GM10248 (cell line): Measurements from ENCODE around the gene SMIM5.
A peak's percentile ranks its signal among the peaks of the same experiment; 100 is the strongest.

Experiments
- CTCF ChIA-PET: fragments of 300-600 bp; sonication (Branson Sonifier 250); formaldehyde crosslinking; extraction: SDS; loops from one replicate; lab custom pipeline; 2021; ENCODE audit warnings: antibody characterized with exemption; lab: Yijun Ruan, JAX
- POLR2A ChIA-PET: fragments of 350-650 bp; sonication (Branson Sonifier 250); formaldehyde crosslinking; extraction: SDS; loops from one replicate; lab custom pipeline; 2020; ENCODE audit warnings: antibody characterized with exemption; lab: Yijun Ruan, JAX
- DNase-seq: peaks from one replicate; pipeline ENCODE4 v3.0.0; 2012; ENCODE audit errors: extremely low spot score
- TF ChIP-seq, protein P1 (sequence below): IDR thresholded peaks from 2 replicates; pipeline ENCODE4 v1.5.1; 2012; ENCODE audit warnings: mild to moderate bottlenecking, low read depth; ENCODE audit errors: extremely low read depth, missing control alignments, control extremely low read depth

The SMIM5 gene

DNA sequence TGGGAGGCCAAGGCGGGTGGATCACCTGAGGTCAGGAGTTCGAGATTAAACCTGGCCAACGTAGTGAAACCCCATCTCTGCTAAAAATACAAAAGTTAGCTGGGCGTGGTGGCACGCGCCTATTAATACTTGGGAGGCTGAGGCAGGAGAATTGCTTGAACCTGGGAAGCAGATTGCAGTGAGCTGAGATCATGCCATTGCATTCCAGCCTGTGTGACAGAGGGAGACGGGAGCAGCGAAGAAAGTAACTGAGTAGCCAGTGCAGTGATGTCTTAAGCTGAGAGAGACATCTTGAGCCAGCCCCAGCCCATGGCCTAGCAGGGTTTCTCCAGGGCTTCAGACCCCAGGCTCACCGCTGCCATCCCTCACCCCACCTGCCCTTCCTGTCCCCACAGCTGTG lies 9.8 kb upstream of the SMIM5 start:
- TF ChIP-seq, protein P1, sequence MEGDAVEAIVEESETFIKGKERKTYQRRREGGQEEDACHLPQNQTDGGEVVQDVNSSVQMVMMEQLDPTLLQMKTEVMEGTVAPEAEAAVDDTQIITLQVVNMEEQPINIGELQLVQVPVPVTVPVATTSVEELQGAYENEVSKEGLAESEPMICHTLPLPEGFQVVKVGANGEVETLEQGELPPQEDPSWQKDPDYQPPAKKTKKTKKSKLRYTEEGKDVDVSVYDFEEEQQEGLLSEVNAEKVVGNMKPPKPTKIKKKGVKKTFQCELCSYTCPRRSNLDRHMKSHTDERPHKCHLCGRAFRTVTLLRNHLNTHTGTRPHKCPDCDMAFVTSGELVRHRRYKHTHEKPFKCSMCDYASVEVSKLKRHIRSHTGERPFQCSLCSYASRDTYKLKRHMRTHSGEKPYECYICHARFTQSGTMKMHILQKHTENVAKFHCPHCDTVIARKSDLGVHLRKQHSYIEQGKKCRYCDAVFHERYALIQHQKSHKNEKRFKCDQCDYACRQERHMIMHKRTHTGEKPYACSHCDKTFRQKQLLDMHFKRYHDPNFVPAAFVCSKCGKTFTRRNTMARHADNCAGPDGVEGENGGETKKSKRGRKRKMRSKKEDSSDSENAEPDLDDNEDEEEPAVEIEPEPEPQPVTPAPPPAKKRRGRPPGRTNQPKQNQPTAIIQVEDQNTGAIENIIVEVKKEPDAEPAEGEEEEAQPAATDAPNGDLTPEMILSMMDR = no peak
- CTCF ChIA-PET = interaction anchor here (1.0 to 29.8 kb wide), 6 partner anchors 11 to 126 kb away, joined by 3 to 856 read pairs (median 50); partner anchors contain the start of gene SMIM5
- POLR2A ChIA-PET = no interaction called here
- DNase-seq = no peak

DNA sequence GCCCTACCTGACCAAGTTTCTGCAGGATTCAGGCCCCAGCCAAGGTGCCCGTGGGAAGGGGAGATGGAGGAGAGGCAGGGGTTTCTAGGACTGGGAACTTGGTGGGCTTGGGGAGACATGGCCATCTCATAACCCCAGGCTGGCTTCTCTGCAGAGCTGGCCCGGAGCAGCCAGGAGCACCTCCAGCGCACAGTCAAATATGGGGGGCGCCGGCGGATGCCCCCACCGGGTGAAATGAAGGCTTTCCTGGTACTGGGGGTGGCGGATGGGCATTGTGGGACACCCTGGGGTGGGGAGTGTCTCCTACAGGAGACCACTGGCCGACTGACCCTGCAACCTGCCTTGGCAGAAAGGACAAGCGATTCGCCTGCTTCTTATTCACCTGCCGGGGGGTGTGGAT lies 9.2 kb upstream of the SMIM5 start:
- ChIA-PET POLR2A (no interaction called here), CTCF (interaction anchor here (1.0 to 29.8 kb wide), 7 partner anchors 8 to 125 kb away, joined by 3 to 856 read pairs (median 19); partner anchors contain the start of gene SMIM5)
- no peak for DNase-seq
- TF ChIP-seq, protein P1 = no peak

DNA sequence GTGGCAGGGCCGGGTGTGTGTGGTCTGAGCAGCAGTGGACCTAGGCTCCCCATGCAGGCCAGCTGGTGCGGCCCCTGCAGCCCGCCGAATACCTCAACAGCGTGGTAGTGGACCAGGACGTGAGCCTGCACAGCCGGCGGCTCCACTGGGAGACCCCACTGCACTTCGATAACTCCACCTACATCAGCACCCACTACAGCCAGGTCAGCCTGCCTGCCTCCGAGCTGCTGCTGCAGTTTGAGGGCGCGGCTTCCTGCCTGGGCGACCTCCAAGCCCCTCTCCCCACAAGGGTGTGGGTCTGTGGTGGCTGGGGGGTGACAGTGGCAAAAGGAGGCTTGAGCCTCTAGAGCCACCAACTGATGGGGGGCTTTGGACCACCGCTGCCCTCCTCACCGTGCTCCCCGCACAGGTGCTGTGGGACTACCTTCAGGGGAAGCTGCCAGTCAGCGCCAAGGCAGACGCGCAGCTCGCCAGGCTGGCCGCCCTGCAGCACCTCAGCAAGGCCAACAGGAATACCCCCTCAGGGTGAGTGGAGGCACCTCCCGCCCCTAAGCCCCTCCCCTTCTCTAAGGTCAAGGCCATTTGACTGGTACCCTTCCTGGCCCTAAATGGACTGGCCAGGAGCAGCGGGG lies 8.4 kb upstream of the SMIM5 start:
- ChIA-PET POLR2A (no interaction called here), CTCF (interaction anchor here (1.5 to 29.8 kb wide), 7 partner anchors 9 to 125 kb away, joined by 4 to 856 read pairs (median 19); partner anchors contain the start of gene SMIM5)
- TF ChIP-seq, protein P1 = no peak
- no peak for DNase-seq

DNA sequence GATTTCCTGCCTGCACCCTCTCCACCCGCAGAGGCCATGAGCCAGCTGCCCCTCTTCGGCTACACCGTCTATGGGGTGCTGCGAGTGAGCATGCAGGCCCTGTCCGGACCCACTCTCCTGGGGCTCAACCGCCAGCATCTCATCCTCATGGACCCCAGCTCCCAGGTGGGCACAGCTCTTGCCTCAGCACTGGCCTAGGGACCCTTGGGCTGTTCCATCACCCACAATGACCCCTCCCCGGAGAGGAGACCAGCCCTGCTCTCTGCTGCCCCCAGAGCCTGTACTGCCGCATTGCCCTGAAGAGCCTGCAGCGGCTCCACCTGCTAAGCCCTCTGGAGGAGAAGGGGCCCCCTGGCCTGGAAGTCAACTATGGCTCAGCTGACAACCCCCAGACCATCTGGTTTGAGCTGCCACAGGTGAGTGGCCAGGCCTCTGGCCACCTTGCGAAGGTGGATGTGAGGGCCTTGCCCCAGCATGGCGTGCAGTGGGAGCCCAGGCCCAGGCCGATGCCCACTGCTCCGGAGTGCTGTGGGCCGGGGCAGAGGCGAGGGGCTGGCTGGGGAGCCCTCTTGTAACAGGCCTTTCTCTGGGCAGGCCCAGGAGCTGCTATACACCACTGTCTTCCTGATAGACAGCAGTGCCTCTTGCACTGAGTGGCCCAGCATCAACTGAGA lies 7.3 kb upstream of the SMIM5 start:
- ChIA-PET CTCF (interaction anchor here (0.7 to 29.8 kb wide), 10 partner anchors 10 to 123 kb away, joined by 3 to 856 read pairs (median 7); partner anchors contain the start of gene RECQL5), POLR2A (no interaction called here)
- DNase-seq = peak; percentile 57
- TF ChIP-seq, protein P1 = peak; percentile 54

DNA sequence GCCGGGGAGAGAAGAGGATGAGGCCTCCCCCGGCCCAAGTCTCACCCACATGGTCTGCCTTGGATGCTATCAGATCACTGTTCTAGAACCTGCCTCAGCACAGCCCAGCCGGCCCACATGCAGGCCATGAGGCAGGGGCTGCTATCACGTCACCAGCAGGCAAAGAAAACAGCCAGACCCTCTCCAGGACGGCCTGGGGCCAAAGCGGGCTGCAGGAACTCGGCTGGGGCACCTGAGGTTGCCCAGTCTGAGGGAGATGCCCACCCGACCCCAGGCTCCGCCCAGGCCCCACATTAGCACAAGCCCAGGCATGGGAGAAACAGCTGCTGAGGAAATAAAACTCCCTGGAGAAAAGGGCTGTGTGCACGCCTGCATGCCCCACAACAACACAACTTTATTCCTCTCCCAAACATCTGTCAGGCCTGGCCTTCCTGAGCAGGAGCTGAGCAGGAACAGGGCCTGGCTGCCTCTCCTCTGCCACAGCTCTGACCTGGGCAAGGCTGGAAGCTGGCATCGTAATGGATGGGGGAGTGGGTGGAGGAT lies 6.7 kb upstream of the SMIM5 start:
- ChIA-PET POLR2A (no interaction called here), CTCF (interaction anchor here (1.3 to 29.8 kb wide), 6 partner anchors 11 to 123 kb away, joined by 3 to 856 read pairs (median 9); partner anchors contain the start of gene RECQL5)
- no peak for DNase-seq
- TF ChIP-seq, protein P1 = no peak

DNA sequence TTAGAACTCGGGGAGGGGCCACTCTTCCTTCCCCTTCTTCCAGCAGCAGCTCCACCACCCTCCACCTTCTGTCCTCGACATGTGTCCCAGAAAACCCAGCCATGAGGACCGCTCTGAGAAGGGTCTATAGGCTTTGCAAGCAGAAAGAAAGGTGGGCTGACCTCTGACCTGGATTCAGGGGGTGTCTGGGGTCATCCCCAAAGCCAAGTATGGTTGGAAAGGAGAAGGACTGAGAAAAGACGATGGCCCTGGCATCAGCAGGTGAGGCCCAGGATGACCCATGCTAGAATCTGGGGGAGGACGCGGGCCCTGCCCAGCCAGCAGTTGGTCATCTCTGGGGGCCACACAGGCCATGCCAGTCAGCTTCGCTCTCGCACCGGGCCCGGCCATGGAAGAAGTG lies 6.1 kb upstream of the SMIM5 start:
- TF ChIP-seq, protein P1 = no peak
- DNase-seq = no peak
- ChIA-PET POLR2A (no interaction called here), CTCF (interaction anchor here (1.3 to 29.8 kb wide), 5 partner anchors 10 to 122 kb away, joined by 3 to 856 read pairs (median 13); partner anchors contain the start of gene RECQL5)
